Transverse colon (tissue), 4 donors: Measurements from ENCODE around the gene ATF6B. TPM values are rescaled to one million over a fixed set of nuclear protein-coding genes. Genes with fewer than 3 reads are reported as not detected.

Source experiments
- DNase-seq: peaks from one replicate; pipeline ENCODE4 v3.0.0-alpha.2; 2019
- H3K27ac ChIP-seq, 4 donors: fragments of 200-600 bp; sonication (generic); 2 replicates each; pipeline ENCODE4 v1.5.1; 2016 to 2018; ENCODE audit warnings: inconsistent platforms in 4 of 4
- H3K27me3 ChIP-seq: fragments of 200-600 bp; sonication (generic); 2 replicates; pipeline ENCODE4 v1.5.1; 2017; ENCODE audit warnings: inconsistent platforms
- H3K36me3 ChIP-seq, 4 donors: fragments of 200-600 bp; sonication (generic); 2 replicates each; pipeline ENCODE4 v1.5.1; 2017 to 2019; ENCODE audit warnings: inconsistent platforms in 4 of 4
- H3K4me1 ChIP-seq, 4 donors: fragments of 200-600 bp; sonication (generic); 2 replicates each; pipeline ENCODE4 v1.5.1; 2017 to 2020; ENCODE audit warnings: inconsistent platforms in 4 of 4
- H3K4me3 ChIP-seq, 4 donors: fragments of 200-600 bp; sonication (generic); 1 replicate in 1 of 4; 2 replicates in 3 of 4; pipeline versions ENCODE4 v1.5.1 to v1.6.1; 2017 to 2019; ENCODE audit warnings: inconsistent platforms in 4 of 4
- H3K9me3 ChIP-seq, 2 donors: fragments of 200-600 bp; sonication (generic); 2 replicates each; pipeline ENCODE4 v1.5.1; 2017 to 2019; ENCODE audit warnings: inconsistent platforms in 2 of 2
- CTCF ChIP-seq, 5 experiments: fragments of 200-600 bp in 3 of 5; fragments of 450-650 bp in 2 of 5; sonication (generic) in 3 of 5; IDR thresholded peaks; 1 replicate in 2 of 5; 2 replicates in 3 of 5; pipeline ENCODE4 v1.5.1; 2016 to 2017; ENCODE audit warnings: antibody characterized with exemption in 5 of 5, inconsistent platforms in 3 of 5, mild to moderate bottlenecking in 2 of 5, moderate library complexity in 1 of 5
- EP300 ChIP-seq: sonication (generic); formaldehyde crosslinking; IDR thresholded peaks from one replicate; pipeline ENCODE4 v1.6.1; 2017; ENCODE audit warnings: antibody characterized with exemption, low read depth
- POLR2A ChIP-seq: fragments of 450-650 bp; IDR thresholded peaks from one replicate; pipeline ENCODE4 v1.6.1; 2016; ENCODE audit warnings: antibody characterized with exemption, mild to moderate bottlenecking, moderate library complexity
- POLR2AphosphoS5 ChIP-seq, 3 donors: sonication (generic); formaldehyde crosslinking; IDR thresholded peaks; one replicate each; pipeline ENCODE4 v1.6.1; 2016; ENCODE audit warnings: antibody characterized with exemption in 3 of 3
- WGBS, 2 donors: methylation state at CpG; one replicate each; pipeline ENCODE4 v1.1.5; 2018; ENCODE audit warnings: low coverage in 1 of 2; 5-methylcytosine and 5-hydroxymethylcytosine counted together
- in situ Hi-C, 4 donors: fragments of 200-750 bp; cut with MboI; loops; one replicate each; pipeline versions ENCODE4 v1.15.0 to v1.15.1; 2017; ENCODE audit warnings: low sequenced_read_pairs in 3 of 4, low pct_ligation_motif_present in 1 of 4, low pct_unique_long_range_greater_than_20kb in 1 of 4
- intact Hi-C: fragments of 100-400 bp; cut with DNase I; formaldehyde crosslinking; loops from one replicate; pipeline ENCODE4 v1.15.1; 2023; ENCODE audit warnings: low total_unique reads
- total RNA-seq, 4 donors: library from RNA; depleted of rRNA; stranded (reverse); fragments of >200 nt; gene quantifications; one replicate each; pipeline ENCODE4 v1.1.0, GENCODE V29; 2016

Gene ATF6B
- total RNA-seq, 4 donors from 2014 or later = 59.0 to 139 (median 98.5) TPM

- in situ Hi-C loops (no loop called here), intact Hi-C loops (loop anchor here (5.0 kb wide), 1 partner anchor 499 kb away; the partner anchor contains the start of gene BAG6)
- H3K27ac ChIP-seq = peak overlapping the region; percentile 85 to 97 (median 90)
- H3K27me3 ChIP-seq = peaks cover 13% of the 10 kb centered on the region
- peak overlapping the region; percentile 18 to 68 (median 30) for H3K4me3 ChIP-seq
- DNase-seq = no peak
- no peak for TF ChIP-seq EP300
- no peak for TF ChIP-seq POLR2A
- TF ChIP-seq POLR2AphosphoS5 (IDR thresholded peaks at IDR 0.05) = no peak
- no peaks in the 10 kb centered on the region for H3K36me3 ChIP-seq
- no peaks in the 10 kb centered on the region for H3K9me3 ChIP-seq
- 55 to 80% methylated on average over 3 to 8 of the region's 8 CpGs for WGBS, 2 donors
- peaks cover 8 to 38% (median 36%) of the 10 kb centered on the region in 4 donors for H3K4me1 ChIP-seq
Measured at GRCh38 chr6:32151181-32151862, 23.3 kb upstream of the ATF6B start.

- H3K9me3 ChIP-seq = no peaks in the 10 kb centered on the region
- H3K4me3 ChIP-seq = peak overlapping the region in 1 of 4 donors; percentile 68
- intact Hi-C loops = loop anchor here (5.0 kb wide), 1 partner anchor 498 kb away; the partner anchor contains the start of gene BAG6
- no peaks in the 10 kb centered on the region for H3K36me3 ChIP-seq
- peaks cover 6 to 35% (median 31%) of the 10 kb centered on the region in 4 donors for H3K4me1 ChIP-seq
- H3K27ac ChIP-seq = peak overlapping the region in 2 of 4 donors; percentile 42 to 89
- H3K27me3 ChIP-seq = peaks cover 13% of the 10 kb centered on the region
- in situ Hi-C loops = no loop called here
- no peak for TF ChIP-seq POLR2AphosphoS5 (IDR thresholded peaks at IDR 0.05)
- DNase-seq = no peak
- 62 to 70% methylated on average over 15 to 46 of the region's 55 CpGs for WGBS, 2 donors
Measured at GRCh38 chr6:32149932-32150870, 22.2 kb upstream of the ATF6B start.

- DNase-seq = no peak
- Histone ChIP-seq H3K27me3 (peaks cover 13% of the 10 kb centered on the region), H3K27ac (no peak overlapping the region), H3K9me3 (no peaks in the 10 kb centered on the region), H3K36me3 (no peaks in the 10 kb centered on the region), H3K4me3 (peak overlapping the region in 1 of 4 donors; percentile 38), H3K4me1 (peaks cover 0 to 29% (median 27%) of the 10 kb centered on the region in 4 donors)
- intact Hi-C loops = no loop called here
- TF ChIP-seq POLR2AphosphoS5 (IDR thresholded peaks at IDR 0.05) (no peak), POLR2A (no peak), EP300 (no peak), CTCF (IDR thresholded peaks at IDR 0.05) (no peak)
- WGBS, 2 donors = 76 to 86% methylated on average over 14 to 47 of the region's 47 CpGs
- in situ Hi-C loops = no loop called here
Measured at GRCh38 chr6:32149092-32149755, 21.2 kb upstream of the ATF6B start.

- WGBS, 2 donors = 33 to 60% methylated on average over 23 to 39 of the region's 39 CpGs
- TF ChIP-seq CTCF (IDR thresholded peaks at IDR 0.05) (peak in 1 of 5 experiments; percentile 8), EP300 (no peak)
- no peak overlapping the region for H3K27ac ChIP-seq
- H3K9me3 ChIP-seq = no peaks in the 10 kb centered on the region
- no peaks in the 10 kb centered on the region for H3K36me3 ChIP-seq
- peak overlapping the region in 3 of 4 donors; percentile 14 to 38 (median 19) for H3K4me3 ChIP-seq
- intact Hi-C loops (no loop called here), in situ Hi-C loops (no loop called here)
- H3K27me3 ChIP-seq = peaks cover 13% of the 10 kb centered on the region
- H3K4me1 ChIP-seq = peaks cover 0 to 32% (median 29%) of the 10 kb centered on the region in 4 donors
- peak; percentile 58 for DNase-seq
Measured at GRCh38 chr6:32148289-32149091, 20.4 kb upstream of the ATF6B start.
